HepG2 (cell line): Measurements from ENCODE around the gene CORO7. TPM values are rescaled to one million over a fixed set of nuclear protein-coding genes. Genes with fewer than 3 reads are reported as not detected.

Experiments
- ATF6 ChIP-seq: sonication (generic); formaldehyde crosslinking; conservative IDR thresholded peaks from 2 replicates; pipeline ENCODE4 v1.4.0; 2020; ENCODE audit warnings: missing genetic modification reagents
- HOXA3 ChIP-seq: sonication (generic); formaldehyde crosslinking; IDR thresholded peaks from 2 replicates; pipeline ENCODE4 v1.5.0; 2020; ENCODE audit warnings: missing genetic modification reagents
- HOXA9 ChIP-seq: sonication (generic); formaldehyde crosslinking; IDR thresholded peaks from 2 replicates; pipeline ENCODE4 v1.8.1; 2022; ENCODE audit warnings: missing genetic modification reagents, mild to moderate bottlenecking, moderate library complexity, borderline replicate concordance
- NFIC ChIP-seq: IDR thresholded peaks from 2 replicates; pipeline ENCODE4 v1.6.1; 2012; ENCODE audit warnings: mild to moderate bottlenecking, low read length, inconsistent platforms
- PTBP1 ChIP-seq: fragments of 200-400 bp; formaldehyde crosslinking; IDR thresholded peaks from 2 replicates; pipeline ENCODE4 v1.6.1; 2018; ENCODE audit warnings: low read length, low read depth; ENCODE audit not compliant: poor library complexity, severe bottlenecking
- SALL1 ChIP-seq: sonication (generic); formaldehyde crosslinking; IDR thresholded peaks from 2 replicates; pipeline ENCODE4 v1.8.0; 2022; ENCODE audit warnings: mild to moderate bottlenecking, missing genetic modification reagents
- SRF ChIP-seq: IDR thresholded peaks from 2 replicates; pipeline ENCODE4 v1.6.1; 2011; ENCODE audit warnings: mild to moderate bottlenecking, low read depth, low read length, moderate library complexity
- SRY ChIP-seq: sonication (generic); formaldehyde crosslinking; IDR thresholded peaks from 2 replicates; pipeline ENCODE4 v1.8.0; 2022; ENCODE audit warnings: mild to moderate bottlenecking, missing genetic modification reagents
- TOPORS ChIP-seq: sonication (generic); formaldehyde crosslinking; IDR thresholded peaks from 2 replicates; pipeline ENCODE4 v1.8.0; 2023; ENCODE audit warnings: mild to moderate bottlenecking, missing genetic modification reagents
- ZFP91 ChIP-seq: sonication (generic); formaldehyde crosslinking; IDR thresholded peaks from 2 replicates; pipeline ENCODE4 v1.9.0; 2022; ENCODE audit warnings: missing genetic modification reagents, mild to moderate bottlenecking, borderline replicate concordance
- ZMAT5 ChIP-seq: sonication (generic); formaldehyde crosslinking; IDR thresholded peaks from 2 replicates; pipeline ENCODE4 v1.5.0; 2020; ENCODE audit warnings: mild to moderate bottlenecking, low read depth, missing genetic modification reagents, borderline replicate concordance
- ZMYM4 ChIP-seq: sonication (generic); formaldehyde crosslinking; IDR thresholded peaks from 2 replicates; pipeline ENCODE4 v1.8.1; 2023; ENCODE audit warnings: mild to moderate bottlenecking, missing genetic modification reagents
- ZNF30 ChIP-seq: sonication (generic); formaldehyde crosslinking; IDR thresholded peaks from 2 replicates; pipeline ENCODE4 v1.5.0; 2020; ENCODE audit warnings: mild to moderate bottlenecking, missing genetic modification reagents
- ZNF562 ChIP-seq: sonication (generic); formaldehyde crosslinking; IDR thresholded peaks from 2 replicates; pipeline ENCODE4 v1.8.0; 2022; ENCODE audit warnings: missing genetic modification reagents, borderline replicate concordance
- ZNF567 ChIP-seq: sonication (generic); formaldehyde crosslinking; IDR thresholded peaks from 2 replicates; pipeline ENCODE4 v1.8.1; 2023; ENCODE audit warnings: mild to moderate bottlenecking, missing genetic modification reagents, borderline replicate concordance
- ZNF572 ChIP-seq: sonication (generic); formaldehyde crosslinking; IDR thresholded peaks from 2 replicates; pipeline ENCODE4 v1.5.1; 2020; ENCODE audit warnings: mild to moderate bottlenecking, missing genetic modification reagents
- ZNF773 ChIP-seq: sonication (generic); formaldehyde crosslinking; IDR thresholded peaks from 2 replicates; pipeline ENCODE4 v1.4.0; 2020; ENCODE audit warnings: missing genetic modification reagents, borderline replicate concordance
- polyA plus RNA-seq, 8 experiments: library from polyadenylated mRNA; depleted of rRNA in 3 of 8; stranded (reverse) in 7 of 8; unstranded in 1 of 8; fragments of >200 nt; fragmentation: Illumina TruSeq in 4 of 8; extraction: Trizol in 4 of 8; gene quantifications; 2 replicates each; pipeline versions ENCODE4 v1.2.1 to v1.2.3, GENCODE V29; 2011 to 2016; ENCODE audit warnings: low read depth in 4 of 8, missing spikeins in 1 of 8, mixed read lengths in 1 of 8; ENCODE audit not compliant: insufficient read depth in 1 of 8
- total RNA-seq, 5 experiments: library from RNA; depleted of rRNA; stranded (reverse); fragments of >200 nt; fragmentation: Illumina TruSeq; extraction: Trizol; gene quantifications; 2 replicates each; pipeline ENCODE4 v1.2.3, GENCODE V29; 2016; ENCODE audit warnings: low read depth in 1 of 5
- TF ChIP-seq, protein P1 (sequence below): sonication (generic); formaldehyde crosslinking; IDR thresholded peaks from 2 replicates; pipeline ENCODE4 v1.4.0; 2020; ENCODE audit warnings: mild to moderate bottlenecking, low read depth, missing genetic modification reagents
- TF ChIP-seq, protein P2 (sequence below): sonication (generic); formaldehyde crosslinking; IDR thresholded peaks from 2 replicates; pipeline ENCODE4 v1.9.0; 2021; ENCODE audit warnings: missing genetic modification reagents, borderline replicate concordance
- TF ChIP-seq, protein P3 (sequence below): sonication (generic); formaldehyde crosslinking; IDR thresholded peaks from 2 replicates; pipeline ENCODE4 v1.4.0; 2020; ENCODE audit warnings: missing genetic modification reagents

The CORO7 gene
- total and polyA plus RNA-seq, 2 of the 13 experiments (the other 11 are each of a cell fraction or from before 2014, with no cell fraction given), result 9.9 to 14.3 TPM

DNA sequence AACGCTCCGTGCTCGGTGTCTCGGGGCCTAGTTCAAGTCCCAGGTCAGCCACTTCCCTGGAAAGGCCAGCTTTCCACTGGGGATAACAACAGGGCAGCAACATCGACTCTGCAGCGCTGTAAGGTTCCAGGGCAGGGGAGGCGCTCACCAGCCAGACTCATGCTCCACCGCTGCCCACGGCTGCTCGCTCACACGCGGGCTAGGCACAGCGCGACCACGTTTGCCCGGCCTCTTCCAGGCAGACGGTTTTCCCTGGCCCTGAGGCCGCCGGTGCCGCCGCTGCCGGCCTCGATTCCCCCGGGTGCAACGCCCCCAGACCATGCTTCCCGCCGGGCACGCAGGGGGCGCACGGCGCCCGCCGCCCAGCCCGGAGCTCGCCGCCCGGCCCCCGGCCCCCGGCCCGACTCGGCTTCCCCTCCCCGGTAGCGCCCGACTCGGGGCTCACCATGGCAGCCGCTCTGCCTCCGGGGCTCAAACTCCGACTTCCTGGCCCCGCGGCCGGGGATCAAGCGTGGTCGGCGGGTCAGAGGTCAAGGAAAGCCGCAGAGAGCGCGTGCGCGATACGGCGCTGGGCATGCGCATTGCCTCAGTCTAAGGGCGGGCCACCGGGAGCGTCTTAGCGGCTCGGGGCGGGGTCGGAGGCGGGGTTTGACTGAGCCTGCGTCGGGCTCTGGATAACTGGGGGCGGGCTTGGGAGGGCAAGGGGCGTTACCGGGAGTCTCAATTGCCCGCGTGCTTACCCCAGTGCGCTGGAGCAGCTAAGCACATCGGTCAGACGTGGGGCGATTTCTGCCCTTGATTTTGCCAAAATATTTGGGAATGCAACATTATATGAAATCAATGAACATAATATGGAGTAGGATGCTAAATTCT, 65.4 kb downstream of the CORO7 start, which contains the start of gene PAM16 (continued):
- no peak for TF ChIP-seq ZNF773 (CRISPR knock-in tag)
- no peak for TF ChIP-seq ZMAT5 (CRISPR knock-in tag)
- TF ChIP-seq HOXA9, result no peak
- peak; percentile 76; the same call in 1 of the 2 replicates for TF ChIP-seq ZNF572
- TF ChIP-seq SALL1 (CRISPR knock-in tag), result no peak; the same call in 1 of the 2 replicates
- TF ChIP-seq, protein P1, sequence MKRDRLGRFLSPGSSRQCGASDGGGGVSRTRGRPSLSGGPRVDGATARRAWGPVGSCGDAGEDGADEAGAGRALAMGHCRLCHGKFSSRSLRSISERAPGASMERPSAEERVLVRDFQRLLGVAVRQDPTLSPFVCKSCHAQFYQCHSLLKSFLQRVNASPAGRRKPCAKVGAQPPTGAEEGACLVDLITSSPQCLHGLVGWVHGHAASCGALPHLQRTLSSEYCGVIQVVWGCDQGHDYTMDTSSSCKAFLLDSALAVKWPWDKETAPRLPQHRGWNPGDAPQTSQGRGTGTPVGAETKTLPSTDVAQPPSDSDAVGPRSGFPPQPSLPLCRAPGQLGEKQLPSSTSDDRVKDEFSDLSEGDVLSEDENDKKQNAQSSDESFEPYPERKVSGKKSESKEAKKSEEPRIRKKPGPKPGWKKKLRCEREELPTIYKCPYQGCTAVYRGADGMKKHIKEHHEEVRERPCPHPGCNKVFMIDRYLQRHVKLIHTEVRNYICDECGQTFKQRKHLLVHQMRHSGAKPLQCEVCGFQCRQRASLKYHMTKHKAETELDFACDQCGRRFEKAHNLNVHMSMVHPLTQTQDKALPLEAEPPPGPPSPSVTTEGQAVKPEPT (CRISPR knock-in tag), result no peak
- peak; percentile 48; the same call in 1 of the 2 replicates for TF ChIP-seq ZMYM4 (CRISPR knock-in tag)
- TF ChIP-seq ZNF30 (CRISPR knock-in tag), result peak; percentile 52; the same call in 1 of the 2 replicates
- TF ChIP-seq ZNF562 (CRISPR knock-in tag), result no peak
- TF ChIP-seq TOPORS (CRISPR knock-in tag), result no peak
- TF ChIP-seq ZNF567 (CRISPR knock-in tag), result no peak
- no peak for TF ChIP-seq NFIC
- TF ChIP-seq ZFP91 (CRISPR knock-in tag), result peak; percentile 79
- TF ChIP-seq SRY (CRISPR knock-in tag), result peak; percentile 65
- TF ChIP-seq HOXA3 (CRISPR knock-in tag), result peak; percentile 18; the same call in 1 of the 2 replicates
- TF ChIP-seq PTBP1, result no peak
- TF ChIP-seq, protein P2, sequence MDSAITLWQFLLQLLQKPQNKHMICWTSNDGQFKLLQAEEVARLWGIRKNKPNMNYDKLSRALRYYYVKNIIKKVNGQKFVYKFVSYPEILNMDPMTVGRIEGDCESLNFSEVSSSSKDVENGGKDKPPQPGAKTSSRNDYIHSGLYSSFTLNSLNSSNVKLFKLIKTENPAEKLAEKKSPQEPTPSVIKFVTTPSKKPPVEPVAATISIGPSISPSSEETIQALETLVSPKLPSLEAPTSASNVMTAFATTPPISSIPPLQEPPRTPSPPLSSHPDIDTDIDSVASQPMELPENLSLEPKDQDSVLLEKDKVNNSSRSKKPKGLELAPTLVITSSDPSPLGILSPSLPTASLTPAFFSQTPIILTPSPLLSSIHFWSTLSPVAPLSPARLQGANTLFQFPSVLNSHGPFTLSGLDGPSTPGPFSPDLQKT (CRISPR knock-in tag), result no peak
- no peak for TF ChIP-seq ATF6 (CRISPR knock-in tag)
- TF ChIP-seq SRF, result no peak
- TF ChIP-seq, protein P3, sequence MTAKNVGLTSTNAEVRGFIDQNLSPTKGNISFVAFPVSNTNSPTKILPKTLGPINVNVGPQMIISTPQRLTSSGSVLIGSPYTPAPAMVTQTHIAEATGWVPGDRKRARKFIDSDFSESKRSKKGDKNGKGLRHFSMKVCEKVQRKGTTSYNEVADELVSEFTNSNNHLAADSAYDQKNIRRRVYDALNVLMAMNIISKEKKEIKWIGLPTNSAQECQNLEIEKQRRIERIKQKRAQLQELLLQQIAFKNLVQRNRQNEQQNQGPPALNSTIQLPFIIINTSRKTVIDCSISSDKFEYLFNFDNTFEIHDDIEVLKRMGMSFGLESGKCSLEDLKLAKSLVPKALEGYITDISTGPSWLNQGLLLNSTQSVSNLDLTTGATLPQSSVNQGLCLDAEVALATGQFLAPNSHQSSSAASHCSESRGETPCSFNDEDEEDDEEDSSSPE (CRISPR knock-in tag), result peak; percentile 40; the same call in 1 of the 2 replicates
